PFSK-1 (cell line): Measurements from ENCODE around the gene PRKAR1A.

Experiments used
- FOXP2 ChIP-seq: optimal IDR thresholded peaks from 2 replicates; pipeline ENCODE3; 2011; ENCODE audit warnings: borderline replicate concordance, control low read depth, inconsistent platforms; ENCODE audit not compliant: insufficient read depth; ENCODE audit errors: extremely low read length, extremely low read depth
- POLR2AphosphoS5 ChIP-seq: IDR thresholded peaks from 2 replicates; pipeline ENCODE4 v1.6.1; 2012; ENCODE audit warnings: low read depth, mild to moderate bottlenecking, control low read depth, low read length, moderate library complexity
- REST ChIP-seq, 2 experiments: IDR thresholded peaks; 2 replicates each; pipeline versions ENCODE4 v1.6.1 to v1.8.0; 2011 to 2012; ENCODE audit warnings: low read depth in 2 of 2, low read length in 2 of 2, control low read depth in 1 of 2, inconsistent platforms in 1 of 2, mild to moderate bottlenecking in 1 of 2, moderate library complexity in 1 of 2; ENCODE audit not compliant: insufficient read depth in 1 of 2
- SIN3A ChIP-seq: IDR thresholded peaks from 2 replicates; pipeline ENCODE4 v1.6.1; 2012; ENCODE audit warnings: mild to moderate bottlenecking, low read length, moderate library complexity, borderline replicate concordance; ENCODE audit not compliant: insufficient read depth
- TAF1 ChIP-seq: IDR thresholded peaks from 2 replicates; pipeline ENCODE4 v1.6.1; 2012; ENCODE audit warnings: low read length, control low read depth, borderline replicate concordance; ENCODE audit not compliant: insufficient read depth

PRKAR1A gene

GRCh38 chr17:68572138-68572842 lies 60.1 kb downstream of the PRKAR1A start:
- no peak for TF ChIP-seq FOXP2
- TF ChIP-seq SIN3A: no peak
- no peak for TF ChIP-seq REST (IDR thresholded peaks at IDR 0.05; ENCODE audit: insufficient read depth in 1 of 2, low read depth in 2 of 2, low read length in 2 of 2)
- TF ChIP-seq TAF1: no peak
- no peak for TF ChIP-seq POLR2AphosphoS5

GRCh38 chr17:68573338-68573737 lies 61.1 kb downstream of the PRKAR1A start:
- TF ChIP-seq SIN3A: no peak
- no peak for TF ChIP-seq FOXP2
- TF ChIP-seq TAF1: no peak

GRCh38 chr17:68576137-68576536 lies 63.9 kb downstream of the PRKAR1A start:
- TF ChIP-seq REST (IDR thresholded peaks at IDR 0.05; ENCODE audit: insufficient read depth in 1 of 2, low read depth in 2 of 2, low read length in 2 of 2) (no peak), FOXP2 (no peak), SIN3A (no peak), POLR2AphosphoS5 (no peak), TAF1 (no peak)

- no peak for TF ChIP-seq REST (IDR thresholded peaks at IDR 0.05; ENCODE audit: insufficient read depth in 1 of 2, low read depth in 2 of 2, low read length in 2 of 2)
- no peak for TF ChIP-seq FOXP2
- no peak for TF ChIP-seq POLR2AphosphoS5
- no peak for TF ChIP-seq SIN3A
- no peak for TF ChIP-seq TAF1
Observed at GRCh38 chr17:68576811-68577496, 64.7 kb downstream of the PRKAR1A start.

- TF ChIP-seq REST (IDR thresholded peaks at IDR 0.05; ENCODE audit: insufficient read depth in 1 of 2, low read depth in 2 of 2, low read length in 2 of 2) (no peak), TAF1 (no peak), SIN3A (no peak), FOXP2 (no peak), POLR2AphosphoS5 (no peak)
Observed at GRCh38 chr17:68577497-68577821, 65.2 kb downstream of the PRKAR1A start.
